Cardiac fibroblast (primary cell): ENCODE results near the gene HAAO.
A peak's percentile ranks its signal among the peaks of the same experiment; 100 is the strongest.

Experiments used
- DNase-seq, 2 donors: peaks; one replicate each; pipeline versions ENCODE4 v3.0.0 to v3.0.0-alpha.2; 2010; ENCODE audit warnings: low read depth in 2 of 2
- H3K4me3 ChIP-seq, 2 donors: replicated peaks in 1 of 2; 1 replicate in 1 of 2; 2 replicates in 1 of 2; pipeline ENCODE4 v1.5.1; 2011; ENCODE audit warnings: low read depth in 2 of 2, low read length in 2 of 2, mild to moderate bottlenecking in 2 of 2, moderate library complexity in 1 of 2
- TF ChIP-seq, protein P1 (sequence below): IDR thresholded peaks from one replicate; pipeline ENCODE4 v1.5.1; 2011; ENCODE audit warnings: low read depth, mild to moderate bottlenecking, low read length, inconsistent platforms

The HAAO gene

DNA sequence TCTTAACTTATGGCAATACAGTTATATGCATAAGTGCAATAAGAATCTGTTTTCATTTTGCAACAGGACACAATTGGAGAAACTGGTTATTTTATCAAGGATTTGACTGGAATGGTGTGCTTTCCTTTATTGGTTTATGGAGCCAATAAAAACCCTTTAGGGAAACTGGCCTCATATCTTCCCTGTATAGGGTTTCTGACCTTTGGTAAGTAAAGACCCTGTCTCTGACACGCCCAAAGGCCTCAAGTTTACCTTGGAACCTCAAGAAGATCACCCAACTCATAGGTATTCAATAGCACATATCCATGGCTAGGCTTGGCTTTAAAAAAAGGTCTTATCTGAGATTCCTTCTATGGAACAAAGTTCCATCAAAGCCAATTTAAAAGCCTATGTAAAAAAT is 11.2 kb downstream of the HAAO start:
- H3K4me3 ChIP-seq = no peak overlapping the region
- DNase-seq = no peak
- TF ChIP-seq, protein P1, sequence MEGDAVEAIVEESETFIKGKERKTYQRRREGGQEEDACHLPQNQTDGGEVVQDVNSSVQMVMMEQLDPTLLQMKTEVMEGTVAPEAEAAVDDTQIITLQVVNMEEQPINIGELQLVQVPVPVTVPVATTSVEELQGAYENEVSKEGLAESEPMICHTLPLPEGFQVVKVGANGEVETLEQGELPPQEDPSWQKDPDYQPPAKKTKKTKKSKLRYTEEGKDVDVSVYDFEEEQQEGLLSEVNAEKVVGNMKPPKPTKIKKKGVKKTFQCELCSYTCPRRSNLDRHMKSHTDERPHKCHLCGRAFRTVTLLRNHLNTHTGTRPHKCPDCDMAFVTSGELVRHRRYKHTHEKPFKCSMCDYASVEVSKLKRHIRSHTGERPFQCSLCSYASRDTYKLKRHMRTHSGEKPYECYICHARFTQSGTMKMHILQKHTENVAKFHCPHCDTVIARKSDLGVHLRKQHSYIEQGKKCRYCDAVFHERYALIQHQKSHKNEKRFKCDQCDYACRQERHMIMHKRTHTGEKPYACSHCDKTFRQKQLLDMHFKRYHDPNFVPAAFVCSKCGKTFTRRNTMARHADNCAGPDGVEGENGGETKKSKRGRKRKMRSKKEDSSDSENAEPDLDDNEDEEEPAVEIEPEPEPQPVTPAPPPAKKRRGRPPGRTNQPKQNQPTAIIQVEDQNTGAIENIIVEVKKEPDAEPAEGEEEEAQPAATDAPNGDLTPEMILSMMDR = no peak

DNA sequence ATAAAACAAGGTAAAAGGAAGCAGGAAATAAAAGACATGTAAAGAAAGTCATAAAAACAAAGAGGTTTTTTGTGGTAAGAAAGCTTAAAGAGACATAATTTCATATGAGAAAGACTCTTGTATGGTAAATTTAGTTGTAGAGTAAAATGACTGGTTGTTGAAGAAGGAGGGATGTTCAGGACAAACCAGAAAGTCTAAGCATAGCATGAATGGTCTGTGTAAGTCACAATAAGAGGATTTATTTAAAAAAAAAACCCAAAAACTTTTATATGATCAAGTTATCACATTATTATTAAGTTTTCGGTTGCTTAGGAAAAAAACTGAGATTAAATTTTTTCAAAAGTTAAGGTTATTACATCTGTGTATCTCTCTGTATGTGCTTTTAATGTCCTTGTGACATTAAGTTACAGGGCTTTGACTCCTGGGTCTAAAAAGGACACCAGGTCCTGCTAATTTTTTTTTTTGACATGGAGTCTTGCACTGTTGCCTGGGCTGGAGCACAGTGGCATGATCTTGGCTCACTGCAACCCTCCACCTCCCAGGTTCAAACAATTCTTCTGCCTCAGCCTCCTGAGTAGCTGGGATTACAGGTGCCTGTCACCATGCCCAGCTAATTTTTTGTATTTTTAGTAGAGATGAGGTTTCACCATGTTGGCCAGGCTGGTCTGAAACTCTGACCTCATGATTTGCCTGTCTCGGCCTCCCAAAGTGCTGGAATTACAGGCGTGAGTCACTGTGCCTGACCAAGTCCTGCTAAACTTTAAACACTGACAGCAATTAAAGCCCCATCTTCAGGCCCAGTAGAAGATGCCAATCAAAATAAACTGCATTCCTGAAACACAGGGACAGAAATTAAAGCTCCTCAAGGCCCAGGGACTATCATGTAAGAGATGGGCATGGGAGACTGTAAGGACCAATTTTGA is 14.2 kb downstream of the HAAO start:
- DNase-seq = no peak
- TF ChIP-seq, protein P1 = no peak
- H3K4me3 ChIP-seq = no peak overlapping the region

DNA sequence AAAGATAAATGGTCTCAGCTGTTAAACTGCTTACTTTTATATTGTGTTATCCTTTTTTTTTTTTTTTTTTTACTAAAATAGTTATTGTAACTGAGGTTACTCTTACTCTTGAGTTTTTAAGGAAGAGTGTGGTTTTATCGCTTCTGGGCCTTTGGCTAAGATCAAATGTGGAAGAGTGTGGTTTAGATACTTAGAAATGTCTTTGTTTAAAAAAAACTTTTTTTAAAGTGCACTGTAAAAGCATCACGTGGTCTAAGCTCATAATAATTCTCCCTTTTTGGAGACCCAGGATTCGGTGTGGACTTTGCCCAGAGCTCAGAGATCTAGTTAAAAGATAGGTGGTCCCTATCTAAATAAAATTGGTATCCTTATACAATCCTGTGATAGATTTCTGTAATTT is 16.6 kb downstream of the HAAO start:
- TF ChIP-seq, protein P1 = no peak

DNA sequence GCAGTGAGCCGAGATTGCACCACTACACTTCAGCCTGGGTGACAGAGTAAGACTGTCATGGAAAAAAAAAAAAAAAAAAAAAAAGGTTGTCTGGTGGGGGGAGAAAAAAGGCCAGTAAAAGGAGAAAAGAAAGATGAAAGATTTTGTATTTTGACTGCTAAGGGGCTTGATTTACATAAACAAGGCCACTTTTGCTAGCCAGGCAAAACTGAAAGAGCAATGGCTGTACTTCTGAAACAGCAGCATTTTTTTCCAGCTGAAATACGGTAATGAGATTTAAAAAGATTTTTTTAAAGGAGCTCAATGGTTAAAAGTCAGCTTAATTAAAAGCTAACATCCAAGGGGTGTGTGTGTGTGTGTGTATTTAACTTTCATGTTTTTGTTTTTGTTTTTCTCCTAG is 17.2 kb downstream of the HAAO start:
- DNase-seq = no peak
- H3K4me3 ChIP-seq = no peak overlapping the region
- TF ChIP-seq, protein P1 = no peak

More for the DNA sequence above, 16.6 kb downstream of the HAAO start:
- no peak overlapping the region for H3K4me3 ChIP-seq
- no peak for DNase-seq

DNA sequence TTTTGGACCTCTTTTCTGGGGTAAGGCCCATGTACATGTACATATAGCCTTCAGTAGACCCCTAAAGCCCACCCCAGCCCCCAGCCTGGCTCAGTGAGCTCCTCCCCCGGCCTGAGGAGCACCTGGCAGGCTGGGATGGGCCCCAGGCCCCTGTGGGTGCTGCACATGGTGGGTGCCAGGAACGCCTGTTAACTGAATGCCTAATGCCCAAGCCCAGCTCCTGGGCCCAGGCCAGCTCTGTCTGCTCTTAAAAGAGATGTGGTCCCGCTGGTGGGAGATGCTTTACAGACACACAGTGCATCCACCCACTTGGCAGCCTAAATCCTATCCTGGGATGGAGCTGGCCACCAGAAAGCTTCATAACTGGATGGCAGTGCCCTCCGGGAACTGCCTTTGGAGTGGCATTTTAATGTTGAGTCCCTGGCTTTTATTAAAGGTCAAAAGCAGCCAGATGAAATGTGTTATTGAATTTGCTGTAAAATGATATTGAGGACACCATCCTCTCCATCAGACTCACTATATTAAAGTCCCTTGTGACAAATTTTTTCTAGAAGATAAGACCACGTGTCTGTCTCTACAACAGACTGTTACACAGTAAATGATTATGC is 20.7 kb downstream of the HAAO start:
- DNase-seq = no peak
- TF ChIP-seq, protein P1 = no peak
- H3K4me3 ChIP-seq = no peak overlapping the region

DNA sequence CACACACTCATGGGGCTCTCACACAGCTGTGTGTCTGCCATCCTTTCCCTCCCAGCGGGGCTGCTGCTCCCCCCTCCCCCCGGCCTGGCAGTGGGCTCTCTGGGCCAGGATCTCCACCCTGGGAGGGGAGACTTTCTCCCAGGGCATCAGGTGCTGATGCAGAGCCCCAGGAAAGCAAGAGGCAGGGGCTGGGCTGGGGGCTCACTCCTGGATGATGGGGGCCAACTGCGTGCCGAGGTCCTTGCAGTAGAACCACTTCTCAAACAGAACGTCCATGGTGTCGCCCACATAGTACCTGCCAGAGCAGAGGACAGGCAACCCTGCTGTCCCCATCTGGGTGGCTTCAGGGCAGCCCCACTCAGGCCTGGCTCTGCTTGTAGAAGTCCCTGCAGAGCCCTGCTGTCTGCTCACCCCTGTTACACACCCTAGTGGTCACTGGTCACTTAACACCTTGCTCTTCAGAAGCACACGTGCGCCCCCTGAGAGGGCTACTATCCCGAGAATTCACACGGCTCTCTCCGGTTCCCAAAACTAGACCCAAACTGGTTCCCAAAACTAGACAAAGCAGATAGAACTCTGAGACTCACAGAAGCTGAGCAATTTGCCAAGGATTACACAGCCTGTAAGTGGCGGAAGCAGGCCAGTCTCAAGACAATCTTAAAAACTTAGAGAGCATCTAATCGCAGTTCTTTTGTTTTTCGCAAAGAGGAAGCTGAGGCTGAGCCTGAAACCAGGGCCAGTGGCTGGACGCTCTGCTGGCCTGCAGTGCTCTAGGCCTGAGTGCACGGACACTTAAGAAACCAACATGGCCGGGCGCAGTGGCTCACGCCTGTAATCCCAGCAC is 21.9 kb downstream of the HAAO start:
- TF ChIP-seq, protein P1 = peak; percentile 46
- peak; percentile 54 to 61 for DNase-seq
- H3K4me3 ChIP-seq = no peak overlapping the region
